ENCODE results near the gene EIF4ENIF1.

GRCh38 chr22:31442768-31443489 lies 46.7 kb downstream of the EIF4ENIF1 start:
- TF ChIP-seq POLR2AphosphoS2 (conservative IDR thresholded peaks at IDR 0.05; ENCODE audit: low read length) = no peak
- TF ChIP-seq, protein P1, sequence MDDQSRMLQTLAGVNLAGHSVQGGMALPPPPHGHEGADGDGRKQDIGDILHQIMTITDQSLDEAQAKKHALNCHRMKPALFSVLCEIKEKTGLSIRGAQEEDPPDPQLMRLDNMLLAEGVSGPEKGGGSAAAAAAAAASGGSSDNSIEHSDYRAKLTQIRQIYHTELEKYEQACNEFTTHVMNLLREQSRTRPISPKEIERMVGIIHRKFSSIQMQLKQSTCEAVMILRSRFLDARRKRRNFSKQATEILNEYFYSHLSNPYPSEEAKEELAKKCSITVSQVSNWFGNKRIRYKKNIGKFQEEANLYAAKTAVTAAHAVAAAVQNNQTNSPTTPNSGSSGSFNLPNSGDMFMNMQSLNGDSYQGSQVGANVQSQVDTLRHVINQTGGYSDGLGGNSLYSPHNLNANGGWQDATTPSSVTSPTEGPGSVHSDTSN (IDR thresholded peaks at IDR 0.05) = no peak
- TF ChIP-seq RFX5 (IDR thresholded peaks at IDR 0.05) = no peak
- no peak for TF ChIP-seq CTCF (IDR thresholded peaks at IDR 0.05)
- no peak for TF ChIP-seq HOXA7 (CRISPR knock-in tag; IDR thresholded peaks at IDR 0.05)
- no peak for TF ChIP-seq PHF8 (IDR thresholded peaks at IDR 0.05; ENCODE audit: borderline replicate concordance, low read depth)

Measured in A549 (cell line).